IMR-90 (cell line): ENCODE results near the gene ZNF407. TPM values are rescaled to one million over a fixed set of nuclear protein-coding genes. Genes with fewer than 3 reads are reported as not detected.

Experiments
- ATAC-seq: fragments of 200-7000 bp; cut with Tn5 transposase; 2 replicates; pipeline ENCODE4 v1.9.1; 2020; ENCODE audit warnings: low read depth, mild to moderate bottlenecking, moderate library complexity
- BruUV-seq: library from RNA; stranded (reverse); fragments of 400-500 nt; replicated peaks from 2 replicates; lab custom pipeline; 2021; lab: Mats Ljungman, UMichigan
- CTCF ChIA-PET: fragments of 300-600 bp; formaldehyde crosslinking; extraction: SDS; loops from one replicate; lab custom pipeline; 2021; ENCODE audit warnings: antibody characterized with exemption; lab: Yijun Ruan, JAX
- POLR2A ChIA-PET: fragments of 300-600 bp; sonication (Branson Sonifier 250); formaldehyde crosslinking; loops from one replicate; lab custom pipeline; 2022; ENCODE audit warnings: antibody characterized with exemption; ENCODE audit not compliant: unreplicated experiment; lab: Charles Lee
- DNase-seq: peaks from one replicate; pipeline ENCODE4 v3.0.0; 2013
- H2AFZ ChIP-seq: replicated peaks from 2 replicates; pipeline ENCODE3; 2013; ENCODE audit warnings: low read length, mild to moderate bottlenecking; ENCODE audit not compliant: poor library complexity
- H2AK5ac ChIP-seq: 2 replicates; pipeline ENCODE4 v1.6.1; 2013; ENCODE audit warnings: low read depth, low read length, inconsistent platforms
- H2AK9ac ChIP-seq: replicated peaks from 2 replicates; pipeline ENCODE3; 2013; ENCODE audit warnings: mild to moderate bottlenecking, low read depth, low read length, moderate library complexity; ENCODE audit not compliant: poor library complexity
- H2BK120ac ChIP-seq: 2 replicates; pipeline ENCODE4 v1.6.1; 2013; ENCODE audit warnings: low read depth, low read length, inconsistent platforms
- H2BK15ac ChIP-seq: 3 replicates; pipeline ENCODE4 v1.6.1; 2013; ENCODE audit warnings: low read depth, low read length, inconsistent platforms
- H2BK20ac ChIP-seq: 2 replicates; pipeline ENCODE4 v1.6.1; 2013; ENCODE audit warnings: low read depth, mild to moderate bottlenecking, inconsistent platforms, low read length, moderate library complexity
- H2BK5ac ChIP-seq: 2 replicates; pipeline ENCODE4 v1.6.1; 2013; ENCODE audit warnings: mild to moderate bottlenecking, low read depth, low read length, inconsistent platforms; ENCODE audit not compliant: poor library complexity, severe bottlenecking
- H3K14ac ChIP-seq: replicated peaks from 2 replicates; pipeline ENCODE4 v1.6.1; 2013; ENCODE audit warnings: low read depth, low read length, inconsistent platforms
- H3K18ac ChIP-seq: 2 replicates; pipeline ENCODE4 v1.6.1; 2013; ENCODE audit warnings: low read depth, low read length, control low read depth
- H3K23ac ChIP-seq: 2 replicates; pipeline ENCODE4 v1.6.1; 2013; ENCODE audit warnings: low read depth, low read length, inconsistent platforms
- H3K27ac ChIP-seq: 2 replicates; pipeline ENCODE4 v1.5.1; 2013; ENCODE audit warnings: mild to moderate bottlenecking, control low read depth, low read length; ENCODE audit not compliant: insufficient read depth
- H3K27me3 ChIP-seq: 2 replicates; pipeline ENCODE4 v1.6.1; 2013; ENCODE audit warnings: low read length; ENCODE audit not compliant: control insufficient read depth, insufficient read depth
- H3K36me3 ChIP-seq: 2 replicates; pipeline ENCODE4 v1.6.1; 2013; ENCODE audit warnings: low read length, mixed read lengths; ENCODE audit not compliant: control insufficient read depth, insufficient read depth
- H3K4ac ChIP-seq: 2 replicates; pipeline ENCODE4 v1.6.1; 2013; ENCODE audit warnings: low read depth, low read length, inconsistent platforms
- H3K4me1 ChIP-seq: 2 replicates; pipeline ENCODE4 v1.6.1; 2013; ENCODE audit warnings: low read length, mixed read lengths; ENCODE audit not compliant: control insufficient read depth, insufficient read depth
- H3K4me2 ChIP-seq: 2 replicates; pipeline ENCODE4 v1.6.1; 2013; ENCODE audit warnings: low read depth, mild to moderate bottlenecking, control low read depth, low read length, moderate library complexity
- H3K4me3 ChIP-seq: 2 replicates; pipeline ENCODE4 v1.5.1; 2013; ENCODE audit warnings: low read depth, mild to moderate bottlenecking, control low read depth, low read length, moderate library complexity; ENCODE audit not compliant: insufficient read depth
- H3K56ac ChIP-seq: 2 replicates; pipeline ENCODE4 v1.6.1; 2013; ENCODE audit warnings: low read length, inconsistent platforms; ENCODE audit not compliant: insufficient read depth; ENCODE audit errors: extremely low read depth
- H3K79me1 ChIP-seq, 2 experiments: 2 replicates each; pipeline ENCODE4 v1.6.1; 2013; ENCODE audit warnings: low read length in 2 of 2, inconsistent platforms in 1 of 2, low read depth in 1 of 2
- H3K9ac ChIP-seq: 2 replicates; pipeline ENCODE4 v1.6.1; 2013; ENCODE audit warnings: low read depth, low read length, control low read depth
- H3K9me1 ChIP-seq: 2 replicates; pipeline ENCODE4 v1.6.1; 2013; ENCODE audit warnings: low read length, inconsistent platforms; ENCODE audit not compliant: insufficient read depth
- H3K9me3 ChIP-seq: 2 replicates; pipeline ENCODE4 v1.6.1; 2013; ENCODE audit warnings: low read length; ENCODE audit not compliant: control insufficient read depth, insufficient read depth
- H4K20me1 ChIP-seq: 2 replicates; pipeline ENCODE4 v1.6.1; 2013; ENCODE audit warnings: low read length, inconsistent platforms; ENCODE audit not compliant: insufficient read depth
- H4K5ac ChIP-seq: 2 replicates; pipeline ENCODE4 v1.6.1; 2013; ENCODE audit warnings: mild to moderate bottlenecking, low read depth, low read length, control low read depth
- H4K8ac ChIP-seq, 2 experiments: 2 replicates each; pipeline ENCODE4 v1.6.1; 2013; ENCODE audit warnings: low read depth in 2 of 2, low read length in 2 of 2, control low read depth in 1 of 2, inconsistent platforms in 1 of 2
- H4K91ac ChIP-seq: 2 replicates; pipeline ENCODE4 v1.6.1; 2013; ENCODE audit warnings: low read depth, low read length, inconsistent platforms; ENCODE audit not compliant: insufficient read depth
- BHLHE40 ChIP-seq: fragments of 150-350 bp; IDR thresholded peaks from 2 replicates; pipeline ENCODE4 v1.6.1; 2016; ENCODE audit warnings: mild to moderate bottlenecking, low read depth, low read length
- CEBPB ChIP-seq: IDR thresholded peaks from 2 replicates; pipeline ENCODE4 v1.6.1; 2012; ENCODE audit warnings: low read depth, low read length, improper control_type of control experiment
- CHD1 ChIP-seq: IDR thresholded peaks from 2 replicates; pipeline ENCODE4 v1.6.1; 2012; ENCODE audit warnings: low read depth, low read length, improper control_type of control experiment
- ELK1 ChIP-seq: fragments of 150-350 bp; IDR thresholded peaks from 2 replicates; pipeline ENCODE4 v1.6.1; 2016; ENCODE audit warnings: low read depth, mild to moderate bottlenecking, low read length, moderate library complexity, borderline replicate concordance
- FOS ChIP-seq: fragments of 150-350 bp; IDR thresholded peaks from 2 replicates; pipeline ENCODE4 v1.6.1; 2016; ENCODE audit warnings: low read depth, low read length
- MAZ ChIP-seq: IDR thresholded peaks from 2 replicates; pipeline ENCODE4 v1.6.1; 2012; ENCODE audit warnings: low read depth, mild to moderate bottlenecking, low read length, improper control_type of control experiment, moderate library complexity, borderline replicate concordance
- POLR2A ChIP-seq: IDR thresholded peaks from 2 replicates; pipeline ENCODE4 v1.6.1; 2012; ENCODE audit warnings: mild to moderate bottlenecking, low read depth, low read length
- RAD21 ChIP-seq: IDR thresholded peaks from 2 replicates; pipeline ENCODE4 v1.6.1; 2012; ENCODE audit warnings: low read length, improper control_type of control experiment
- RCOR1 ChIP-seq: IDR thresholded peaks from 2 replicates; pipeline ENCODE4 v1.6.1; 2012; ENCODE audit warnings: mild to moderate bottlenecking, low read length, improper control_type of control experiment; ENCODE audit not compliant: insufficient replicate concordance
- RFX5 ChIP-seq: IDR thresholded peaks from 2 replicates; pipeline ENCODE4 v1.8.0; 2012; ENCODE audit warnings: low read depth, mild to moderate bottlenecking, low read length, moderate library complexity
- SMC3 ChIP-seq: fragments of 150-350 bp; IDR thresholded peaks from 2 replicates; pipeline ENCODE4 v1.6.1; 2016; ENCODE audit warnings: low read depth, mild to moderate bottlenecking, antibody characterized with exemption, low read length, moderate library complexity
- USF2 ChIP-seq: fragments of 150-350 bp; IDR thresholded peaks from 2 replicates; pipeline ENCODE4 v1.6.1; 2017; ENCODE audit warnings: mild to moderate bottlenecking, antibody characterized with exemption, low read length, low read depth
- dilution Hi-C: fragments of 300-500 bp; cut with HindIII; formaldehyde crosslinking; loops from one replicate; pipeline ENCODE4 v1.14.3; 2018; ENCODE audit warnings: low sequenced_read_pairs; ENCODE audit not compliant: unreplicated experiment
- in situ Hi-C: fragments of 300-500 bp; cut with MboI; formaldehyde crosslinking; loops from 3 replicates; pipeline ENCODE4 v1.14.3; 2019; ENCODE audit warnings: low sequenced_read_pairs, inconsistent platforms, mixed read lengths
- intact Hi-C: fragments of 100-400 bp; cut with micrococcal nuclease; formaldehyde crosslinking; loops from 2 replicates; pipeline ENCODE4 v1.10.0; 2022
- polyA plus RNA-seq, 3 experiments: library from polyadenylated mRNA; depleted of rRNA; stranded (reverse); fragments of >200 nt; gene quantifications; 2 replicates each; pipeline ENCODE4 v1.2.3, GENCODE V29; 2012; ENCODE audit warnings: low replicate concordance in 1 of 3
- total RNA-seq: library from RNA; depleted of rRNA; stranded (reverse); fragments of >200 nt; gene quantifications from 2 replicates; pipeline ENCODE4 v1.2.3, GENCODE V29; 2012

The ZNF407 gene
- total and polyA plus RNA-seq, 2 of the 4 experiments (the other 2 are of a cell fraction): 3.1 to 20.1 TPM

GRCh38 chr18:74573053-74573452 is 24.6 kb upstream of the ZNF407 start:
- Histone ChIP-seq H4K5ac (no peak overlapping the region), H3K56ac (no peak overlapping the region), H2BK5ac (no peak overlapping the region), H3K27ac (no peak overlapping the region), H2BK15ac (no peak overlapping the region), H3K4ac (no peak overlapping the region), H3K4me3 (no peak overlapping the region), H3K9me3 (no peaks in the 10 kb centered on the region), H2BK20ac (no peak overlapping the region), H3K9me1 (no peaks in the 10 kb centered on the region), H3K23ac (no peak overlapping the region), H3K18ac (no peak overlapping the region), H3K27me3 (peaks cover 19% of the 10 kb centered on the region), H3K36me3 (no peaks in the 10 kb centered on the region), H3K14ac (no peak overlapping the region), H3K4me1 (no peaks in the 10 kb centered on the region), H2AK9ac (no peak overlapping the region), H2BK120ac (no peak overlapping the region), H3K4me2 (no peak overlapping the region), H2AK5ac (no peak overlapping the region), H4K8ac (no peak overlapping the region), H3K79me1 (no peaks in the 10 kb centered on the region), H4K91ac (no peak overlapping the region), H4K20me1 (no peaks in the 10 kb centered on the region), H3K9ac (no peak overlapping the region), H2AFZ (no peak overlapping the region)
- TF ChIP-seq CEBPB (no peak), FOS (no peak), USF2 (no peak), CHD1 (no peak), RCOR1 (no peak), BHLHE40 (no peak), RFX5 (no peak), SMC3 (no peak), MAZ (no peak), RAD21 (no peak), ELK1 (no peak), POLR2A (no peak)
- no peak for ATAC-seq
- CTCF ChIA-PET: no interaction called here
- DNase-seq: no peak
- no TSS peak for BruUV-seq
- intact Hi-C loops (no loop called here), dilution Hi-C loops (no loop called here), in situ Hi-C loops (loop anchor here (25.0 kb wide), 1 partner anchor 361 kb away; no protein-coding TSS in a partner anchor)
- POLR2A ChIA-PET: no interaction called here
